ENCODE data around the gene ACER2.
"Not testable (repeated sequence)": the region's sequence is repeated elsewhere in the genome, so short reads cannot be mapped to it uniquely, and the experiment has no call there.

DNA sequence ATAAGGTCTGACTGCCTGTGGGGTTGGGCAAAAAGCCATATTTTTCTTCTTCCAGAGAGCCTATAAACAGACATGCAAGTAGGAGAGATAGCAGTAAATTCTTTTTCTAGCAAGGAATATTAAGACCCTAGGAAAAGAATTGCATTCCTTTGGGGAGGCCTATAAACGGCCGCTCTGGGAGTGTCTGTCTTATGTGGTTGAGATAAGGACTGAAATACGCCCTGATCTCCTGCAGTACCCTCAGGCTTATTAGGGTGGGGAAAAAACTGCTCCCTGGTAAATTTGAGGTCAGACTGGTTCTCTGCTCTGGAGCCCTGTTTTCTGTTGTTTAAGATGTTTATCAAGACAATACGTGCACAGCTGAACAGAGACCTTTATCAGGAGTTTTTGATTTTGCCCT, 5.6 kb upstream of the ACER2 start:
- TF ChIP-seq, protein P1, sequence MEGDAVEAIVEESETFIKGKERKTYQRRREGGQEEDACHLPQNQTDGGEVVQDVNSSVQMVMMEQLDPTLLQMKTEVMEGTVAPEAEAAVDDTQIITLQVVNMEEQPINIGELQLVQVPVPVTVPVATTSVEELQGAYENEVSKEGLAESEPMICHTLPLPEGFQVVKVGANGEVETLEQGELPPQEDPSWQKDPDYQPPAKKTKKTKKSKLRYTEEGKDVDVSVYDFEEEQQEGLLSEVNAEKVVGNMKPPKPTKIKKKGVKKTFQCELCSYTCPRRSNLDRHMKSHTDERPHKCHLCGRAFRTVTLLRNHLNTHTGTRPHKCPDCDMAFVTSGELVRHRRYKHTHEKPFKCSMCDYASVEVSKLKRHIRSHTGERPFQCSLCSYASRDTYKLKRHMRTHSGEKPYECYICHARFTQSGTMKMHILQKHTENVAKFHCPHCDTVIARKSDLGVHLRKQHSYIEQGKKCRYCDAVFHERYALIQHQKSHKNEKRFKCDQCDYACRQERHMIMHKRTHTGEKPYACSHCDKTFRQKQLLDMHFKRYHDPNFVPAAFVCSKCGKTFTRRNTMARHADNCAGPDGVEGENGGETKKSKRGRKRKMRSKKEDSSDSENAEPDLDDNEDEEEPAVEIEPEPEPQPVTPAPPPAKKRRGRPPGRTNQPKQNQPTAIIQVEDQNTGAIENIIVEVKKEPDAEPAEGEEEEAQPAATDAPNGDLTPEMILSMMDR (IDR thresholded peaks at IDR 0.05) = not testable (repeated sequence)
- not testable (repeated sequence) for TF ChIP-seq POLR2A, POLR2AphosphoS5 (IDR thresholded peaks at IDR 0.05)

Measured in stomach (tissue), 4 donors.